OCI-LY3 (cell line): ENCODE data around the gene RFC1.

ENCODE experiments used
- EZH2phosphoT487 ChIP-seq: fragments of 200-600 bp; shearing (Covaris generic); IDR thresholded peaks from 2 replicates; pipeline ENCODE4 v1.6.1; 2018; ENCODE audit warnings: antibody characterized with exemption, mixed run types, low read depth
- TF ChIP-seq, protein P1 (sequence below): fragments of 200-600, 300-600 bp; sonication (generic); IDR thresholded peaks from 2 replicates; pipeline ENCODE4 v1.5.1; 2014; ENCODE audit warnings: antibody characterized with exemption, low read length, low read depth

DNA sequence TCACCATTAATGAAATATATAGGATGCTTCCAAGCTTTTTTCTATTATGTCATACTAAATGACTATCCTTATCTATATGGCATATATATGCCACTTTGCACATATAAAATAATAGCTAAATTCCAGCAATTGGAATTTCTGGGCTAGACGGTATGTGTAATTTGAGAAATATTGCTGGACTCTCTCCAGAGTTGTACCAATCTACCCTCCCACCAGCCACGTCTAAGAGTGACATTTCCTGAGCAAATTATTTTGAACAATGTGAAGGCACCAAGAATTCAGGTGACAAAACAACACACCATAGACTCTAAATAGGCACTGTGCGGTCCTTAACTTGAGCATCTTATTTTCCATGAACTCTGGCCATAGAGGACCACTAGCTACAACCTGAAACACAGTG, 62.3 kb downstream of the RFC1 start:
- TF ChIP-seq, protein P1, sequence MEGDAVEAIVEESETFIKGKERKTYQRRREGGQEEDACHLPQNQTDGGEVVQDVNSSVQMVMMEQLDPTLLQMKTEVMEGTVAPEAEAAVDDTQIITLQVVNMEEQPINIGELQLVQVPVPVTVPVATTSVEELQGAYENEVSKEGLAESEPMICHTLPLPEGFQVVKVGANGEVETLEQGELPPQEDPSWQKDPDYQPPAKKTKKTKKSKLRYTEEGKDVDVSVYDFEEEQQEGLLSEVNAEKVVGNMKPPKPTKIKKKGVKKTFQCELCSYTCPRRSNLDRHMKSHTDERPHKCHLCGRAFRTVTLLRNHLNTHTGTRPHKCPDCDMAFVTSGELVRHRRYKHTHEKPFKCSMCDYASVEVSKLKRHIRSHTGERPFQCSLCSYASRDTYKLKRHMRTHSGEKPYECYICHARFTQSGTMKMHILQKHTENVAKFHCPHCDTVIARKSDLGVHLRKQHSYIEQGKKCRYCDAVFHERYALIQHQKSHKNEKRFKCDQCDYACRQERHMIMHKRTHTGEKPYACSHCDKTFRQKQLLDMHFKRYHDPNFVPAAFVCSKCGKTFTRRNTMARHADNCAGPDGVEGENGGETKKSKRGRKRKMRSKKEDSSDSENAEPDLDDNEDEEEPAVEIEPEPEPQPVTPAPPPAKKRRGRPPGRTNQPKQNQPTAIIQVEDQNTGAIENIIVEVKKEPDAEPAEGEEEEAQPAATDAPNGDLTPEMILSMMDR, result no peak
- no peak for TF ChIP-seq EZH2phosphoT487
